ENCODE data around the gene MCC. TPM values are rescaled to one million over a fixed set of nuclear protein-coding genes. Genes with fewer than 3 reads are reported as not detected.
A peak's percentile ranks its signal among the peaks of the same experiment; 100 is the strongest.

Gene MCC
- total RNA-seq, 1 donor from 2014 or later: 2.5 TPM

DNA sequence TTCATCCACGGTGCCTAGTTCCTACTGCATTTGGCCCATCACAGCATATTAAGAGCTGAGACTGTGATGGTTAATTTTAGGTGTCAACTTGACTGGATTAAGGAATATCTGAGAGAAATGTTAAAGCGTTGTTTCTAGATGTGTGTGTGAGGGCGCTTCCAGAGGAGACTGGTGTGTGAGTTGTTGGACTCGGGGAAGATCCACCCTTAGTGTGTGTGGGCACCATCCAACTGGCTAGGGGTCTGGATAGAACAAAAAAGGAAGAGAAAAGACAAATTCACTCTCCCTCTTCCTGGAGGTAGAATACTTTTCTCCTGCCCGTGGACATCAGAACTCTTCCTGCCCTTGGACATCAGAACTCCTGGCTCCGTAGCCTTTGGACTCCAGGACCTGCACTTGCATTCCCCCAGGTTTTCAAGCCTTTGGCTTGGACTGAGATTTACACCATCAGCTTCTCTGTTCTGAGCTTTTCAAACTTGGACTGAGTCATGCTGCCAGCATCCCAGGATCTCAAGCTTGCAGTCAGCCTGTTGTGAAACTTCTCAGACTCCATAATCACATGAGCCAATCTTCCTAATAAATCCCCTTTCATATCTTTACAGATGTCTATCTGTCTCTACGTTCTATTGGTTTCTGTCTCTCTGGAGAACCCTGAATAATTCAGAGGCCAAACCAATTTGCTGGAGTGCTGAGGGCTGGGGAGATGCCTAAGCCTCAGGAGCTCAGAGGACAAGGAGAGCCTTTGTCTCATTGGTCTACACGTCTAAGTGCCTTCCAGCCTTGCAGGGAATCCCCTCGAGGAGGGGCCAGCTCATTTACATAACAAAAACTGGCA, 347.2 kb downstream of the MCC start:
- Mint-ChIP-seq H3K27ac (peak overlapping the region; percentile 38), H3K9me3 (peaks cover 2% of the 10 kb centered on the region), H3K27me3 (ENCODE audit: insufficient read depth, low read depth) (peaks cover 2% of the 10 kb centered on the region), H3K36me3 (peaks cover 4% of the 10 kb centered on the region), H3K4me3 (peak overlapping the region; percentile 59), H3K4me1 (peaks cover 21% of the 10 kb centered on the region)
- Histone ChIP-seq H4K20me1 (ENCODE audit: low read depth) (no peaks in the 10 kb centered on the region), H3K4me2 (no peak overlapping the region), H3K9ac (no peak overlapping the region), H2AFZ (replicated peaks) (no peak overlapping the region), H3K27ac (no peak overlapping the region), H3K36me3 (no peaks in the 10 kb centered on the region), H3K27me3 (no peaks in the 10 kb centered on the region), H3K9me3 (ENCODE audit: low read depth) (no peaks in the 10 kb centered on the region), H3K4me3 (no peak overlapping the region), H3F3A (ENCODE audit: low read depth) (no peaks in the 10 kb centered on the region), H3K79me2 (ENCODE audit: low read depth) (no peaks in the 10 kb centered on the region), H3K4me1 (no peaks in the 10 kb centered on the region)
- TF ChIP-seq EZH2 (IDR thresholded peaks at IDR 0.05) (no peak), EZH2phosphoT487 (IDR thresholded peaks at IDR 0.05) (no peak)
- TF ChIP-seq, protein P1, sequence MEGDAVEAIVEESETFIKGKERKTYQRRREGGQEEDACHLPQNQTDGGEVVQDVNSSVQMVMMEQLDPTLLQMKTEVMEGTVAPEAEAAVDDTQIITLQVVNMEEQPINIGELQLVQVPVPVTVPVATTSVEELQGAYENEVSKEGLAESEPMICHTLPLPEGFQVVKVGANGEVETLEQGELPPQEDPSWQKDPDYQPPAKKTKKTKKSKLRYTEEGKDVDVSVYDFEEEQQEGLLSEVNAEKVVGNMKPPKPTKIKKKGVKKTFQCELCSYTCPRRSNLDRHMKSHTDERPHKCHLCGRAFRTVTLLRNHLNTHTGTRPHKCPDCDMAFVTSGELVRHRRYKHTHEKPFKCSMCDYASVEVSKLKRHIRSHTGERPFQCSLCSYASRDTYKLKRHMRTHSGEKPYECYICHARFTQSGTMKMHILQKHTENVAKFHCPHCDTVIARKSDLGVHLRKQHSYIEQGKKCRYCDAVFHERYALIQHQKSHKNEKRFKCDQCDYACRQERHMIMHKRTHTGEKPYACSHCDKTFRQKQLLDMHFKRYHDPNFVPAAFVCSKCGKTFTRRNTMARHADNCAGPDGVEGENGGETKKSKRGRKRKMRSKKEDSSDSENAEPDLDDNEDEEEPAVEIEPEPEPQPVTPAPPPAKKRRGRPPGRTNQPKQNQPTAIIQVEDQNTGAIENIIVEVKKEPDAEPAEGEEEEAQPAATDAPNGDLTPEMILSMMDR (IDR thresholded peaks at IDR 0.05): no peak
- no peak for DNase-seq (ENCODE audit: low spot score)

DNA sequence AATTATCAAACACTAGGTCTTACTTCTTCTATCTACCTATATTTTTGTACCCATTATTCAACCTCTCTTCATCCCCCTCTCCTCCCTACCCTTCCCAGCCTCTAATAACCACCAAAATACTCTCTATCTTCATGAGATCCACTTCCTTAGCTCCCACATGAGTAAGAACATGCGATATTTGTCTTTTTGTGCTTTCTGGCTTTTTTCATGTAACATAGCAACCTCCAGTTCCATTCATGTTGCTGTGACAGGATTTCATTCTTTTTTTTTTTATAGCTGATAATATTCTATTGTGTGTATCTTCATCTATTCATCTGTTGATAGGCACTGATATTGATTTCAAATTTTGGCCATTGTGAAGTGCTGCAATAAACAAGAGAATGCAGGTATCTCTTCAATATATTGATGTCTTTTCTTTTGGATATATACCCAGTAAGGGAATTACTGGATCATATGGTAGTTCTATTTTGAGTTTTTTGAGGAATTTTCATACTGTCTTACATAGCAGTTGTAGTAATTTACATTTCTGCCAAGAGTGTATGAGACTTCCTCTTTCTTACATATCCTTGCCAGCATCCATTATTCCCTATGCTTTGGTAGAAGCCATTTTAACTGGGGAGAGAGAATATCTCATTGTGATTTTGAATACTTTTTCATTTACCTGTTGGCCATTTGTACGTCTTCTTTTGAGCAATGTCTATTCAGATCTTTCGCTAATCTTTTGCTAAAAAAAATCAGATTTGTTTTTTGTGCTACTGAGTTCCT, 354.9 kb downstream of the MCC start:
- H3K4me2 ChIP-seq: no peak overlapping the region
- no peaks in the 10 kb centered on the region for H3K4me1 ChIP-seq
- no peak overlapping the region for H3K4me3 ChIP-seq
- DNase-seq (ENCODE audit: low spot score): no peak
- peaks cover 3% of the 10 kb centered on the region for H3K9me3 Mint-ChIP-seq
- H3K4me3 Mint-ChIP-seq: no peak overlapping the region
- no peak overlapping the region for H3K27ac Mint-ChIP-seq
- H3K27me3 ChIP-seq: no peaks in the 10 kb centered on the region
- H2AFZ ChIP-seq (replicated peaks): no peak overlapping the region
- TF ChIP-seq EZH2 (IDR thresholded peaks at IDR 0.05) (no peak), EZH2phosphoT487 (IDR thresholded peaks at IDR 0.05) (no peak)
- TF ChIP-seq, protein P1 (IDR thresholded peaks at IDR 0.05): no peak
- H3K9me3 ChIP-seq (ENCODE audit: low read depth): no peaks in the 10 kb centered on the region
- H3K79me2 ChIP-seq (ENCODE audit: low read depth): no peaks in the 10 kb centered on the region
- no peak overlapping the region for H3K27ac ChIP-seq
- H3K4me1 Mint-ChIP-seq: no peaks in the 10 kb centered on the region
- peaks cover 2% of the 10 kb centered on the region for H3K27me3 Mint-ChIP-seq (ENCODE audit: insufficient read depth, low read depth)
- no peaks in the 10 kb centered on the region for H3K36me3 ChIP-seq
- no peak overlapping the region for H3K9ac ChIP-seq
- H3K36me3 Mint-ChIP-seq: no peaks in the 10 kb centered on the region
- H3F3A ChIP-seq (ENCODE audit: low read depth): no peaks in the 10 kb centered on the region
- H4K20me1 ChIP-seq (ENCODE audit: low read depth): no peaks in the 10 kb centered on the region

DNA sequence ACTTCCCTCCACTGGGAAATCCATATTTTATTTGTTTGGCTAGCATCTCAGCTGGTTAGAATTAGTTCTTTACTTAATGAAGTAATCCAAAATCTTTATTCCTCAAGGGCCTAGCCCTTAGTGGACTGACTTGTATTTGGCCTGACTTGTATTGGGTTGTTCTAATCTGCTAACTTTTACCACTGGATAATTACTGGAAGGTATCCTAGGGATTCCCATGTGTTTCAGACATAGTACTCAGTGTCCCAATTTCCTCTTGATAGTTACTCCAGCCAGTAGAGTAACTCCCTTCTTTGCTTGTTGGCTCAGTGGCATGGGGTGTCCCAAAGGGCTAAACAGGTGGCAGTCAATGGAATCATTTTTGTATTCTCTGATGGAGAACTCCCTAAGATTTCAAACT, 355.7 kb downstream of the MCC start:
- TF ChIP-seq EZH2 (IDR thresholded peaks at IDR 0.05): no peak
- TF ChIP-seq, protein P1 (IDR thresholded peaks at IDR 0.05): no peak
- H3K4me1 ChIP-seq: no peaks in the 10 kb centered on the region
- no peak overlapping the region for H3K27ac ChIP-seq
- no peaks in the 10 kb centered on the region for H3K27me3 ChIP-seq
- no peak overlapping the region for H3K27ac Mint-ChIP-seq
- DNase-seq (ENCODE audit: low spot score): no peak
- no peaks in the 10 kb centered on the region for H3K36me3 ChIP-seq
- no peak overlapping the region for H3K4me3 ChIP-seq
- no peaks in the 10 kb centered on the region for H3K79me2 ChIP-seq (ENCODE audit: low read depth)
- H3K9me3 Mint-ChIP-seq: peaks cover 3% of the 10 kb centered on the region
- no peaks in the 10 kb centered on the region for H3K4me1 Mint-ChIP-seq
- H4K20me1 ChIP-seq (ENCODE audit: low read depth): no peaks in the 10 kb centered on the region
- H3K9me3 ChIP-seq (ENCODE audit: low read depth): no peaks in the 10 kb centered on the region
- no peaks in the 10 kb centered on the region for H3K27me3 Mint-ChIP-seq (ENCODE audit: insufficient read depth, low read depth)
- no peak overlapping the region for H3K4me3 Mint-ChIP-seq
- H3K4me2 ChIP-seq: no peak overlapping the region
- no peak overlapping the region for H2AFZ ChIP-seq (replicated peaks)
- no peak overlapping the region for H3K9ac ChIP-seq
- H3F3A ChIP-seq (ENCODE audit: low read depth): no peaks in the 10 kb centered on the region
- no peaks in the 10 kb centered on the region for H3K36me3 Mint-ChIP-seq
